CD14-positive monocyte (primary cell): Measurements from ENCODE around the gene TMEM82. TPM values are rescaled to one million over a fixed set of nuclear protein-coding genes. Genes with fewer than 3 reads are reported as not detected.
A peak's percentile ranks its signal among the peaks of the same experiment; 100 is the strongest.

Experiments
- DNase-seq, 3 donors: peaks; one replicate each; pipeline ENCODE4 v3.0.0-alpha.2; 2011 to 2022
- H2AFZ ChIP-seq: 2 replicates; pipeline ENCODE4 v1.6.0; 2012; ENCODE audit warnings: mild to moderate bottlenecking, low read depth, low read length, inconsistent platforms; ENCODE audit not compliant: insufficient read depth, poor library complexity, severe bottlenecking
- H3K27ac ChIP-seq, 2 donors: 1 replicate in 1 of 2; 2 replicates in 1 of 2; pipeline ENCODE4 v1.5.1; 2012 to 2013; ENCODE audit warnings: low read length in 2 of 2, control low read depth in 1 of 2, inconsistent platforms in 1 of 2, low read depth in 1 of 2, mild to moderate bottlenecking in 1 of 2
- H3K27me3 ChIP-seq, 2 donors: one replicate each; pipeline versions ENCODE4 v1.6.0 to v1.6.1; 2011 to 2013; ENCODE audit warnings: low read length in 2 of 2; ENCODE audit not compliant: control insufficient read depth in 2 of 2, insufficient read depth in 2 of 2
- H3K36me3 ChIP-seq, 2 donors: replicated peaks in 1 of 2; 1 replicate in 1 of 2; 2 replicates in 1 of 2; pipeline versions ENCODE4 v1.5.1 to v1.6.1; 2012 to 2013; ENCODE audit warnings: low read length in 2 of 2, control low read depth in 1 of 2, inconsistent platforms in 1 of 2, mild to moderate bottlenecking in 1 of 2; ENCODE audit not compliant: insufficient read depth in 2 of 2, control insufficient read depth in 1 of 2
- H3K4me1 ChIP-seq, 2 donors: 1 replicate in 1 of 2; 2 replicates in 1 of 2; pipeline versions ENCODE4 v1.5.1 to v1.6.1; 2012 to 2013; ENCODE audit warnings: low read length in 2 of 2, control low read depth in 1 of 2, inconsistent platforms in 1 of 2, mild to moderate bottlenecking in 1 of 2, moderate library complexity in 1 of 2; ENCODE audit not compliant: insufficient read depth in 2 of 2, control insufficient read depth in 1 of 2
- H3K4me2 ChIP-seq: replicated peaks from 2 replicates; pipeline ENCODE3; 2012; ENCODE audit warnings: low read length, moderate library complexity, mild to moderate bottlenecking; ENCODE audit not compliant: poor library complexity, severe bottlenecking; ENCODE audit errors: extremely low read depth
- H3K4me3 ChIP-seq, 3 experiments: fragments of 200-600 bp in 1 of 3; sonication (generic) in 1 of 3; replicated peaks in 1 of 3; 1 replicate in 2 of 3; 2 replicates in 1 of 3; pipeline ENCODE4 v1.5.1; 2011 to 2013; ENCODE audit warnings: low read length in 3 of 3, mild to moderate bottlenecking in 3 of 3, control low read depth in 2 of 3, low read depth in 2 of 3, inconsistent platforms in 1 of 3, moderate library complexity in 1 of 3
- H3K79me2 ChIP-seq: 2 replicates; pipeline ENCODE4 v1.6.0; 2012; ENCODE audit warnings: mild to moderate bottlenecking, control low read depth, inconsistent platforms, low read length, moderate library complexity; ENCODE audit not compliant: insufficient read depth
- H3K9ac ChIP-seq: 2 replicates; pipeline ENCODE4 v1.6.0; 2017; ENCODE audit warnings: low read length, mild to moderate bottlenecking; ENCODE audit not compliant: insufficient read depth, poor library complexity, severe bottlenecking
- H3K9me3 ChIP-seq, 2 donors: replicated peaks in 1 of 2; 1 replicate in 1 of 2; 2 replicates in 1 of 2; pipeline versions ENCODE4 v1.5.1 to v1.6.1; 2012 to 2013; ENCODE audit warnings: low read length in 2 of 2, control low read depth in 1 of 2; ENCODE audit not compliant: control insufficient read depth in 1 of 2, insufficient read depth in 1 of 2
- H4K20me1 ChIP-seq: 2 replicates; pipeline ENCODE4 v1.6.0; 2012; ENCODE audit warnings: mild to moderate bottlenecking, low read length, control low read depth, moderate library complexity; ENCODE audit not compliant: insufficient read depth
- H3K27ac Mint-ChIP-seq, 7 donors: one replicate each; pipeline ENCODE4 v1.8.0; 2020; ENCODE audit warnings: mild to moderate bottlenecking in 7 of 7, mixed read lengths in 7 of 7, moderate library complexity in 6 of 7, inconsistent platforms in 2 of 7
- H3K27me3 Mint-ChIP-seq, 3 donors: one replicate each; pipeline ENCODE4 v1.8.0; 2021 to 2022; ENCODE audit warnings: low read depth in 3 of 3, mild to moderate bottlenecking in 3 of 3, mixed read lengths in 3 of 3, moderate library complexity in 3 of 3, inconsistent platforms in 1 of 3
- H3K36me3 Mint-ChIP-seq, 2 donors: one replicate each; pipeline ENCODE4 v1.8.0; 2020; ENCODE audit warnings: mixed read lengths in 2 of 2, inconsistent platforms in 1 of 2, mild to moderate bottlenecking in 1 of 2
- H3K4me1 Mint-ChIP-seq: one replicate; pipeline ENCODE4 v1.8.0; 2020; ENCODE audit warnings: mild to moderate bottlenecking, mixed read lengths
- H3K4me3 Mint-ChIP-seq, 2 donors: one replicate each; pipeline ENCODE4 v1.8.0; 2020; ENCODE audit warnings: mild to moderate bottlenecking in 2 of 2, mixed read lengths in 2 of 2, moderate library complexity in 1 of 2
- H3K9me3 Mint-ChIP-seq, 7 donors: one replicate each; pipeline ENCODE4 v1.8.0; 2020 to 2022; ENCODE audit warnings: mixed read lengths in 7 of 7, mild to moderate bottlenecking in 6 of 7, moderate library complexity in 6 of 7, inconsistent platforms in 2 of 7
- WGBS: methylation state at CpG from one replicate; pipeline ENCODE4 v1.1.5; 2013; ENCODE audit warnings: missing lambda C conversion rate; ENCODE audit not compliant: insufficient coverage; 5-methylcytosine and 5-hydroxymethylcytosine counted together
- intact Hi-C, 2 donors: fragments of 100-400 bp; cut with micrococcal nuclease; formaldehyde crosslinking; loops; one replicate each; pipeline versions ENCODE4 v1.15.0 to v1.15.1; 2023
- polyA plus RNA-seq, 3 donors: library from polyadenylated mRNA; depleted of rRNA in 1 of 3; unstranded in 2 of 3; stranded (reverse) in 1 of 3; fragments of 300-500 nt in 2 of 3; fragments of >200 nt in 1 of 3; fragmentation: Illumina TruSeq in 2 of 3; gene quantifications; 1 replicate in 2 of 3; 2 replicates in 1 of 3; pipeline ENCODE4 v1.2.3, GENCODE V29; 2012 to 2021
- TF ChIP-seq, protein P1 (sequence below): fragments of 200-600 bp; IDR thresholded peaks from one replicate; pipeline ENCODE4 v1.8.0; 2022; ENCODE audit warnings: antibody characterized with exemption, mild to moderate bottlenecking

The TMEM82 gene
- polyA plus RNA-seq, 3 donors = not detected

DNA sequence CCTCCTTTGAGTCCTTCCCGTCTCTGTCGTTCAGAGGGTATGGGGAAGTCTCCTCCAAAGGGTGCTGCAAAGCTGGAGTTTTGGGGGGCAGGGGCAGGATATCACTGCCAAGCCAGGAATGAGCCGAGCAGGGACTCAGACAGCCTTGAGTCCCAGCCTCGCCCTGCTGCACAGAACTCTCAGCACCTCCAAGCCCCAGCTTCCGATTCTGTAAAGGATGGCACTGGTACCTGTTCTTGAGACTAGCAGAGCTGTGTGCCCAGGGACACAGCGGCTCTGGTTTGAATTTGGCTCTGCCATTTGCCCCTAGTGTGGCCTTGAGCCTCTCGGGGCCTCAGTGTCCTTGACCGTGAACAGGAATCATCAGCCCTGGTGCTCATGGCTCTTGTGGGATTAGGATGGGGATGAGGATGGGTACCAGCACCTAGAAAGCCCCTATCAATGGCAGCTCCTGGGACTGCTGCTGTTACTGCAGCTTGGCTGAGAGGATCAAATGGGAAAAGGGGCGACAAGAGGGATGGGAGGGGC lies 14.8 kb downstream of the TMEM82 start:
- H3K9me3 ChIP-seq = peaks cover 0 to 11% of the 10 kb centered on the region in 2 donors
- WGBS = 67% methylated on average over 5 of the region's 9 CpGs
- no peaks in the 10 kb centered on the region for H4K20me1 ChIP-seq
- H3K9me3 Mint-ChIP-seq = peaks cover 0 to 10% (median 5%) of the 10 kb centered on the region in 7 donors
- H3K4me1 Mint-ChIP-seq = peaks cover 15% of the 10 kb centered on the region
- peaks cover 0 to 5% of the 10 kb centered on the region in 2 donors for H3K36me3 Mint-ChIP-seq
- H3K4me2 ChIP-seq = no peak overlapping the region
- intact Hi-C loops = no loop called here
- H3K4me3 ChIP-seq = no peak overlapping the region
- no peak overlapping the region for H3K27ac ChIP-seq
- no peak overlapping the region for H3K9ac ChIP-seq
- H3K27ac Mint-ChIP-seq = peak overlapping the region in 1 of 7 donors; percentile 50
- peak overlapping the region in 1 of 2 donors; percentile 73 for H3K4me3 Mint-ChIP-seq
- peaks cover 63 to 75% (median 66%) of the 10 kb centered on the region in 3 donors for H3K27me3 Mint-ChIP-seq
- H3K4me1 ChIP-seq = no peaks in the 10 kb centered on the region
- H3K27me3 ChIP-seq = peaks cover 30 to 59% of the 10 kb centered on the region in 2 donors
- TF ChIP-seq, protein P1, sequence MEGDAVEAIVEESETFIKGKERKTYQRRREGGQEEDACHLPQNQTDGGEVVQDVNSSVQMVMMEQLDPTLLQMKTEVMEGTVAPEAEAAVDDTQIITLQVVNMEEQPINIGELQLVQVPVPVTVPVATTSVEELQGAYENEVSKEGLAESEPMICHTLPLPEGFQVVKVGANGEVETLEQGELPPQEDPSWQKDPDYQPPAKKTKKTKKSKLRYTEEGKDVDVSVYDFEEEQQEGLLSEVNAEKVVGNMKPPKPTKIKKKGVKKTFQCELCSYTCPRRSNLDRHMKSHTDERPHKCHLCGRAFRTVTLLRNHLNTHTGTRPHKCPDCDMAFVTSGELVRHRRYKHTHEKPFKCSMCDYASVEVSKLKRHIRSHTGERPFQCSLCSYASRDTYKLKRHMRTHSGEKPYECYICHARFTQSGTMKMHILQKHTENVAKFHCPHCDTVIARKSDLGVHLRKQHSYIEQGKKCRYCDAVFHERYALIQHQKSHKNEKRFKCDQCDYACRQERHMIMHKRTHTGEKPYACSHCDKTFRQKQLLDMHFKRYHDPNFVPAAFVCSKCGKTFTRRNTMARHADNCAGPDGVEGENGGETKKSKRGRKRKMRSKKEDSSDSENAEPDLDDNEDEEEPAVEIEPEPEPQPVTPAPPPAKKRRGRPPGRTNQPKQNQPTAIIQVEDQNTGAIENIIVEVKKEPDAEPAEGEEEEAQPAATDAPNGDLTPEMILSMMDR = no peak
- no peaks in the 10 kb centered on the region for H3K36me3 ChIP-seq
- H2AFZ ChIP-seq = no peak overlapping the region
- no peaks in the 10 kb centered on the region for H3K79me2 ChIP-seq
- DNase-seq = no peak

DNA sequence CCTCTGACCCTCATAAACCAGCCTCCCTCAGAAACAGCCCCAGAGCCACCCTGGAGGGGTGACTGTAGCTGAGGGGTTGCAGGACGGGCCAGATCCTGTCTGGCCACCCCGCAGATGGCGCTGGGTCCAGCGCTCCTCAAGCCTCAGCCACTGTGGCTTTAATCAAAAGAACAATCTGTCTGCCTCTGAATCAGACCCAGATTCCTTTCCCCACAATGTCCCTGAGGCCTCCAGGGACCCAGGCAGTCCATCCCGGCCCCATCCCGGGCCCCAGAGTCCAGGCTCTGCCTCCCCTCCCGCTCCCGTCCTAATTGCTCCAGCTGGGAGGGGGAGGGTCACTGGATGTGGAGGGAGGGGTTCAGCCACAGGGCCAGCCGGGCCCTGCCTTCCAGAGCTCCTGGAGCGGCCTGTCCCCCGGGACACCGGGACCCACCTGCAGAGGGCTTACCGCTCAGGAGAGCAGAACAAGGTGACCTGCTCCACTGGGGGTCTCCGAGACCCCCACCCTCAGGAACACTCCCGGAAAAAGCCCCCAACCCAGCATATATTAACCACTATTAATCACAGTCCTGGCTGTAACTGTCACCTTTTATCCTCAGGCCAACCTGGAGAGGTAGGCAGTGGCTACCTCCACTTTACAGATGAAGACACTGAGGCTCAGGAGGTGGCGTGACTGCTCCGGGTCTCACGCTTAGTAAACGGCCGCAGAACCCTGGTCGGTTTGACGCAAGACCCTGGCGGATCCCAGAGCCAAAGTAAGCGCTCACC lies 15.5 kb downstream of the TMEM82 start:
- Histone ChIP-seq H3K36me3 (no peaks in the 10 kb centered on the region), H3K9me3 (peaks cover 0 to 11% of the 10 kb centered on the region in 2 donors), H3K27ac (no peak overlapping the region), H3K4me1 (no peaks in the 10 kb centered on the region), H2AFZ (no peak overlapping the region), H3K4me2 (no peak overlapping the region), H3K27me3 (peaks cover 30 to 63% of the 10 kb centered on the region in 2 donors), H3K9ac (no peak overlapping the region), H3K79me2 (no peaks in the 10 kb centered on the region), H4K20me1 (no peaks in the 10 kb centered on the region), H3K4me3 (no peak overlapping the region)
- Mint-ChIP-seq H3K9me3 (peaks cover 0 to 13% (median 5%) of the 10 kb centered on the region in 7 donors), H3K36me3 (peaks cover 0 to 5% of the 10 kb centered on the region in 2 donors), H3K27me3 (peaks cover 70 to 82% (median 73%) of the 10 kb centered on the region in 3 donors), H3K4me3 (peak overlapping the region in 1 of 2 donors; percentile 73), H3K4me1 (peaks cover 15% of the 10 kb centered on the region), H3K27ac (peak overlapping the region in 2 of 7 donors; percentile 50 to 72)
- 16% methylated on average over 18 of the region's 24 CpGs for WGBS
- intact Hi-C loops = no loop called here
- no peak for DNase-seq
- TF ChIP-seq, protein P1 = no peak
